ENCODE measurements around the gene TNNI3.
"Not testable (repeated sequence)": the region's sequence is repeated elsewhere in the genome, so short reads cannot be mapped to it uniquely, and the experiment has no call there.

Gene TNNI3

DNA sequence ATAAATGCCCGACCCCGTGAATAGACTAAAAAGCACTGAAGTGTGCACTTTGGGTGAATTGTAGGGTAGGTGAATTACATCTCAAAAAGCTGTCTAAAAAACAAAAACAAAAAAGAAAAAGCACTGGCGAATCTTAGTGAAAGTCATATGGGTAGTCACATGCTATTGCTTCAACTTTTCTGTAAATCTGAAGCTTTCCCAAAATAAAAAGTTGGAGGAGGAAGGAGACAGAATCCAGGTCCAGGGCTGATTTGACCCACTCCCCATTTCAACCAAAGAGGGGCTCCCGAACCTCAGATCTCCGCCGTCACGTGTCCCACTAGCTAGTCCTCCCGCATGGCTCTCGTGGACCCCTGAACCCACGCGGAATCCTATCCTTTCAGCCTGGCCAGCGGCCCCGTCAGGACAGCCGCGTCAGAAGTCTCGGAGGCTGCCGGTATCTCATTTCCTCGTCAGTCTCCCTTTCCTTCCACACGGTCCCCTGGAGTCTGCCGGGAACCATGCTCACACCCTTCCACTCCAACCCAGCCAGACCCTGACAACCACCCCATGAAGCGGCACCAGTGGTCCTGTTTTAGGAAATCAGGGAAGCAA lies 46.2 kb downstream of the TNNI3 start:
- DNase-seq = no peak

DNA sequence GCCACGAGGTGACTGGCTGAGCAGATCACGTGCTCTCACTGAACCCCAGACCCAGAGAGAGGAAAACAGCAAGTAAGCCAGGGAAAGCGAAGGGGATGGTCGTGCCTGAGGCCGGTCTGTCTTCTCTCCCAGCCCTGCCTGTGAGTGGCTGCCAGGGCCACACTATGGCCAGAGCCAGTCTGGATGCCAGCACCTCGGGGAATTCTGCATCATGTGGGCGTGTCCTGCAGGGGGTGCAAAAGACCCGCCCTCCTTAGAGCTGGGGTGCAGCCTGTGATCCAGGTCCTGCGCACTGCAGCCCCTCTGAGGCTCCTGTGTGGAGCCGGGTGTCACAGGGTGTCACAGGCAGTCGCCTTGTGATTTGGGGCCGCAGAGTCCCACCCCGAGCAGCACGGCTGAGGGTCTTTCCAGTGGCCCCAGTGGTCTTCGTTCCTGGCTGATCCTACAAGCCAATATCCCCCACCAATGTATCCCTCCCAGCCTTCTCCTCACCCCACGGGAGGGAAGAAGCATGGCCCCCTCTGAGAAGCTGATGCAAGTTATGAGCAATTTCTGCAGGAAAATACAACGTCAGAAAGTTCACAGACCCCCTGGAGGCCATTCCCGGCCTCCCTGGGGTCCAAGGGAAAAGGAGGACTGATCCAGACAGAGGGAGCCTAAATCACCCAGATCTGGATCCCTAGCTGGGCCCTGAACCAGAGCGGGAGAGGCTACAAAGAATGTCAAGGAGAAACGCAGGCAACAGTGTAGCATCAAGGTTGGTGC lies 47.8 kb downstream of the TNNI3 start:
- no peak for DNase-seq

DNA sequence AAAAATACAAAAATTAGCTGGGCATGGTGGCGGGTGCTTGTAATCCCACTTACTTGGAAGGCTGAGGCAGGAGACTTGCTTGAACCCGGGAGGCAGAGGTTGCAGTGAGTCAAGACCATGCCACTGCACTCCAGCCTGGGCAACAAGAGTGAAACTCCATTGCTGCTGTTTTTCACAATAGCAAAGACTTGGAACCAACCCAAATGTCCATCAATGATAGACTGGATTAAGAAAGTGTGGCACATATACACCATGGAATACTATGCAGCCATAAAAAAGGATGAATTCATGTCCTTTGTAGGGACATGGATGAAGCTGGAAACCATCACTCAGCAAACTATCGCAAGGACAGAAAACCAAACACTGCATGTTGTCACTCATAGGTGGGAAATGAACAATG lies 50.3 kb downstream of the TNNI3 start:
- not testable (repeated sequence) for DNase-seq

DNA sequence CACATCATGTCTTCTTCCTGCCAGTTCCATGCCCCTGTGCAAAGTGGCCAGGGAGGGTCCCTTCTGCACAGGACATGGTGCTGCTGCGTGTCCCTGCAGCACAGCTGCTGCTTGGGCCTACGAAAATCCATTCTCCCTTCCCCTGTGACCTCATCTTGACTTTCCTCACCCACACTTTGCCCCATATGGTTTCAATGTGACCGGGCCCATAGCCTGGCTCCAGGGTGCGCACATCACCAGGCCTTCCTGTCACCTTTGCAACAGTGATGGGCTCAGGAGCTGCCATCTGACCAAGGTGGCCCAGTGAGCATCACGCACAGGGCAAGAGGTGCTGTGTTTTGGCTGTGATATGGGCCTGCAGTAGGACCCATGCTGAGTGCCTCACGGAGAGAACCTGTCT lies 50.9 kb downstream of the TNNI3 start:
- DNase-seq = no peak

DNA sequence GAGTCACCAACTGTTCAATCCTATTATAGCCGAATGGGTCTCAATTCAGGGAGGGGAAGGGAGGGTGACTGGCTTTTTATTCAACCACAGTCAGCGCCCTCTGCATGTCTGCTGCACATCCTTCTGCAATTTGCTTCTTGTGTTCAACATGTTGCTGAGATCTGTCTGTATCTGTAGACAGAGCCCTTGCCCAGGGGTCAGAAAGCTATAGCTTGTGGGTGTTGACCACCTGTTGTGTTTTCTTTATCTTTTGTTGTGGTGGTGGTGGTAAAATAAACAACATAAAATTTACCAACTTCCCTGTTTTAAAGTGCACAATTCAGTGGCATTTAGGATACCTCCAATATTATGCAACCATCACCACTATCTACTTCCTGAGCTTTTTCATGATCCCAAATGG lies 52.3 kb downstream of the TNNI3 start:
- no peak for DNase-seq

DNA sequence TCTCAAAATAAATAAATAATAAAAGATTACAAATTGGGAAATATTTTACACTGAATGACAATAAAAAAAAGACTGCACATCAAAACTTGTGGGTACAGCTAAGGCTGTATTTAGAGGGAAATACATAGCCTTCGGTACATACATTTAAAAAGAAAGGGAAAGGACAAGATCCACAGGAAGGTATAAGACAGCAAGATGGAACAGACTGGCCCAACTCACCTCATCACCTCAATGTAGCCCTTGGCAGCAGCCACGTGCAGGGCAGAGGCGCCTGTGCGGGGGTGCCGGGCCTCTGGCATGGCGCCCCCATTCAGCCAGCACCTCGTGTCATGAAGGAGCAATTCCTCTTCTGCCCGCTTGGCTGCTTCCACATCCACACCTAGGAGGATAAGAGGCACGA lies 54.3 kb downstream of the TNNI3 start:
- DNase-seq = no peak

Measured in stimulated activated CD4-positive, alpha-beta T cell treated with anti-CD3 and anti-CD28 coated beads, Interleukin-4, amount 100 ng/mL, for 1 hour (primary cell).